HepG2 (cell line): ENCODE measurements around the gene CSNK1E. TPM values are rescaled to one million over a fixed set of nuclear protein-coding genes. Genes with fewer than 3 reads are reported as not detected.

Experiments used
- ATAC-seq: fragments of 200-7000 bp; cut with Tn5 transposase; 3 replicates; pipeline ENCODE4 v1.9.1; 2020; ENCODE audit warnings: mild to moderate bottlenecking, moderate library complexity
- BruUV-seq: library from RNA; stranded (reverse); fragments of 400-500 nt; replicated peaks from 2 replicates; lab custom pipeline; 2021; lab: Mats Ljungman, UMichigan
- CTCF ChIA-PET: fragments of 300-600 bp; formaldehyde crosslinking; extraction: SDS; loops from one replicate; lab custom pipeline; 2021; ENCODE audit warnings: low total read pairs, inconsistent platforms, low intra/inter-chr PET ratio; lab: Yijun Ruan, JAX
- POLR2A ChIA-PET: fragments of 350-600 bp; sonication (Branson Sonifier 250); formaldehyde crosslinking; loops from one replicate; lab custom pipeline; 2020; ENCODE audit warnings: antibody characterized with exemption, inconsistent platforms; lab: Yijun Ruan, JAX
- DNase-seq: peaks from one replicate; pipeline ENCODE4 v3.0.0-alpha.2; 2015; ENCODE audit warnings: low spot score
- FAIRE-seq: peaks from 3 replicates; lab custom pipeline; 2011; peaks lifted over from hg19 to GRCh38; lab: Jason Lieb, UNC
- H2AFZ ChIP-seq: one replicate; pipeline ENCODE4 v1.6.1; 2011; ENCODE audit warnings: low read length, inconsistent platforms
- H3K27ac ChIP-seq: fragments of 300-600 bp; 3 replicates; pipeline ENCODE4 v1.8.0; 2011; ENCODE audit warnings: mixed run types, mild to moderate bottlenecking, mixed read lengths, low read length, inconsistent platforms; ENCODE audit not compliant: insufficient read depth; ENCODE audit errors: extremely low read length
- H3K27me3 ChIP-seq, 2 experiments: fragments of 200-600 bp in 1 of 2; 2 replicates in 1 of 2; 3 replicates in 1 of 2; pipeline versions ENCODE4 v1.6.0 to v1.8.0; 2011; ENCODE audit warnings: low read length in 2 of 2, mild to moderate bottlenecking in 2 of 2, moderate library complexity in 2 of 2, inconsistent platforms in 1 of 2; ENCODE audit not compliant: insufficient read depth in 2 of 2, control insufficient read depth in 1 of 2
- H3K36me3 ChIP-seq, 2 experiments: fragments of 200-600 bp in 1 of 2; replicated peaks in 1 of 2; 2 replicates in 1 of 2; 3 replicates in 1 of 2; pipeline versions ENCODE4 v1.5.1 to v1.8.0; 2011; ENCODE audit warnings: low read length in 2 of 2, inconsistent platforms in 1 of 2; ENCODE audit not compliant: insufficient read depth in 2 of 2, control insufficient read depth in 1 of 2
- H3K4me1 ChIP-seq: 2 replicates; pipeline ENCODE4 v1.5.1; 2012; ENCODE audit warnings: low read length, inconsistent platforms; ENCODE audit not compliant: insufficient read depth
- H3K4me2 ChIP-seq: 2 replicates; pipeline ENCODE4 v1.6.0; 2011; ENCODE audit warnings: low read depth, low read length, inconsistent platforms
- H3K4me3 ChIP-seq, 3 experiments: fragments of 200-600 bp in 1 of 3; sonication (generic), shearing (Covaris generic) in 1 of 3; replicated peaks in 1 of 3; 2 replicates each; pipeline ENCODE4 v1.5.1; 2011 to 2016; ENCODE audit warnings: low read length in 3 of 3, inconsistent platforms in 2 of 3, low read depth in 2 of 3, mild to moderate bottlenecking in 2 of 3, control low read depth in 1 of 3, mixed read lengths in 1 of 3; ENCODE audit not compliant: insufficient read depth in 1 of 3
- H3K79me2 ChIP-seq: one replicate; pipeline ENCODE4 v1.6.1; 2011; ENCODE audit warnings: low read length, inconsistent platforms; ENCODE audit not compliant: insufficient read depth
- H3K9ac ChIP-seq: 2 replicates; pipeline ENCODE4 v1.6.0; 2011; ENCODE audit warnings: mild to moderate bottlenecking, low read depth, low read length, inconsistent platforms; ENCODE audit not compliant: insufficient read depth
- H3K9me3 ChIP-seq: 2 replicates; pipeline ENCODE4 v1.5.1; 2012; ENCODE audit warnings: mild to moderate bottlenecking, low read length
- H4K20me1 ChIP-seq: 2 replicates; pipeline ENCODE4 v1.6.0; 2011; ENCODE audit warnings: inconsistent platforms, mild to moderate bottlenecking, low read length, moderate library complexity; ENCODE audit not compliant: insufficient read depth
- ATAD3A ChIP-seq: sonication (generic); formaldehyde crosslinking; IDR thresholded peaks from 2 replicates; pipeline ENCODE4 v1.4.0; 2020; ENCODE audit warnings: missing genetic modification reagents
- CREBL2 ChIP-seq: sonication (generic); formaldehyde crosslinking; IDR thresholded peaks from 2 replicates; pipeline ENCODE4 v1.8.1; 2023; ENCODE audit warnings: missing genetic modification reagents, mild to moderate bottlenecking, borderline replicate concordance
- HOMEZ ChIP-seq: IDR thresholded peaks from 2 replicates; pipeline ENCODE4 v1.6.1; 2016; ENCODE audit warnings: low read depth
- MEIS1 ChIP-seq: sonication (generic); formaldehyde crosslinking; IDR thresholded peaks from 2 replicates; pipeline ENCODE4 v1.9.0; 2021; ENCODE audit warnings: mild to moderate bottlenecking, missing genetic modification reagents, moderate library complexity, borderline replicate concordance
- MIER3 ChIP-seq: IDR thresholded peaks from 2 replicates; pipeline ENCODE4 v1.6.1; 2016; ENCODE audit warnings: missing compliant biosample characterization, borderline replicate concordance
- RXRB ChIP-seq: IDR thresholded peaks from 2 replicates; pipeline ENCODE4 v1.6.1; 2016; ENCODE audit warnings: borderline replicate concordance, missing genetic modification reagents, missing compliant biosample characterization
- SSRP1 ChIP-seq: IDR thresholded peaks from 2 replicates; pipeline ENCODE4 v1.6.1; 2016; ENCODE audit warnings: control low read depth
- ZFP41 ChIP-seq: sonication (generic); formaldehyde crosslinking; IDR thresholded peaks from 2 replicates; pipeline ENCODE4 v1.4.0; 2020; ENCODE audit warnings: mild to moderate bottlenecking, missing genetic modification reagents, borderline replicate concordance
- ZNF407 ChIP-seq: sonication (generic); formaldehyde crosslinking; IDR thresholded peaks from one replicate; pipeline ENCODE4 v1.5.1; 2020; ENCODE audit warnings: mild to moderate bottlenecking, missing genetic modification reagents; ENCODE audit errors: not compliant biosample characterization
- ZNF777 ChIP-seq: sonication (generic); formaldehyde crosslinking; IDR thresholded peaks from 2 replicates; pipeline ENCODE4 v1.4.0; 2020; ENCODE audit warnings: missing genetic modification reagents
- WGBS: methylation state at CpG from one replicate; pipeline ENCODE4 v1.1.6; 2017; ENCODE audit warnings: low lambda C conversion rate; 5-methylcytosine and 5-hydroxymethylcytosine counted together
- in situ Hi-C: cut with HindIII; loops from 2 replicates; pipeline ENCODE4 v1.10.0; 2017; ENCODE audit warnings: low pct_unique_long_range_greater_than_20kb; ENCODE audit not compliant: extremely low pct_ligation_motif_present
- intact Hi-C: fragments of 100-400 bp; cut with micrococcal nuclease; formaldehyde crosslinking; loops from one replicate; pipeline ENCODE4 v1.10.0; 2022; ENCODE audit not compliant: unreplicated experiment
- polyA plus RNA-seq, 8 experiments: library from polyadenylated mRNA; depleted of rRNA in 3 of 8; stranded (reverse) in 7 of 8; unstranded in 1 of 8; fragments of >200 nt; fragmentation: Illumina TruSeq in 4 of 8; extraction: Trizol in 4 of 8; gene quantifications; 2 replicates each; pipeline versions ENCODE4 v1.2.1 to v1.2.3, GENCODE V29; 2011 to 2016; ENCODE audit warnings: low read depth in 4 of 8, missing spikeins in 1 of 8, mixed read lengths in 1 of 8; ENCODE audit not compliant: insufficient read depth in 1 of 8
- total RNA-seq, 5 experiments: library from RNA; depleted of rRNA; stranded (reverse); fragments of >200 nt; fragmentation: Illumina TruSeq; extraction: Trizol; gene quantifications; 2 replicates each; pipeline ENCODE4 v1.2.3, GENCODE V29; 2016; ENCODE audit warnings: low read depth in 1 of 5

The CSNK1E gene
- total and polyA plus RNA-seq, 2 of the 13 experiments (the other 11 are each of a cell fraction or from before 2014, with no cell fraction given), result 34.7 to 129 TPM

- Histone ChIP-seq H3K4me1 (peaks cover 74% of the 10 kb centered on the region), H3K27me3 (no peaks in the 10 kb centered on the region; a peak in 1 of 5 replicates)
- TF ChIP-seq CREBL2 (CRISPR knock-in tag), result no peak
- TF ChIP-seq ZNF407 (CRISPR knock-in tag), result no peak
- TF ChIP-seq ZFP41 (CRISPR knock-in tag), result no peak
- TF ChIP-seq RXRB, result no peak
- TF ChIP-seq SSRP1 (CRISPR knock-in tag), result no peak
- no peak for TF ChIP-seq MIER3 (CRISPR knock-in tag)
- no peak for TF ChIP-seq ZNF777
- no peak for TF ChIP-seq HOMEZ (CRISPR knock-in tag)
- no peak for TF ChIP-seq MEIS1
- TF ChIP-seq ATAD3A (CRISPR knock-in tag), result no peak
- TF ChIP-seq, all 625 proteins: peak for 0
- peaks cover 79% of the 10 kb centered on the region for H4K20me1 ChIP-seq
- FAIRE-seq (no peak), DNase-seq (no peak), ATAC-seq (no peak)
- no peaks in the 10 kb centered on the region for H3K9me3 ChIP-seq
- no peak overlapping the region for H3K4me3 ChIP-seq
- in situ Hi-C loops, result no loop called here
- H3K9ac ChIP-seq, result no peak overlapping the region
- peaks cover 93% of the 10 kb centered on the region for H3K79me2 ChIP-seq
- no peak overlapping the region for H2AFZ ChIP-seq
- no peak overlapping the region for H3K27ac ChIP-seq
- H3K36me3 ChIP-seq, result peaks cover 10 to 34% of the 10 kb centered on the region in 2 experiments
- intact Hi-C loops, result no loop called here
- CTCF ChIA-PET, result no interaction called here
- 95% methylated on average over 4 of the region's 4 CpGs for WGBS
- 0 out of 2 replicates have a peak overlapping the region, but pooled peaks have one; percentile 9 for H3K4me2 ChIP-seq
- no TSS peak for BruUV-seq
- POLR2A ChIA-PET, result interaction anchor here (1.2 kb wide), 1 partner anchor 44 kb away, joined by 3 read pairs; no protein-coding TSS in a partner anchor
Observed at GRCh38 chr22:38311323-38311620, 6.0 kb downstream of the CSNK1E start.
